Globus pallidus (tissue), 1 donor: ENCODE results near the gene PPARA.
"Not testable (repeated sequence)": the region's sequence is repeated elsewhere in the genome, so short reads cannot be mapped to it uniquely, and the experiment has no call there.

Experiments
- DNase-seq: peaks from one replicate; pipeline ENCODE4 v3.0.0-alpha.2; 2015; ENCODE audit warnings: low spot score

PPARA gene

DNA sequence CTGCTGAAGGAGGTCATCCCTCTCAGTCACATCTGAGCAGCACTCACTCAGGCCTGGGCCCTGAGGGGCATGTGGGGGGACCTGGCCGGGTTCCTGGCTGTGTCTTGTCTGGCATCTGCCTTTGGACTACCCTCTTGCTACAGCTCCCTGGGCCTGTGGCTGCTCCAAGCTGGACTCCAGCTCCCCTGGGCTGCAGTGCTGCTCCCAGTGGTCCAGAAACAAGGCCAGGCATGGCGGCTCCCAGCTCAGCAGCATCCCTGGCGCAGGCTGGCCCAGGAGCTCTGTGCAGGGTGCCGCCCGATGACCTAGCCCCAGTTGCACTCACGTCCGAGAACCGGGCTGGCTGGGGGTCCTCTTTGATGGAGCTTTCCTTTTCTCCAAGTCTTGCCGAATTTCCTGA, 94.4 kb downstream of the PPARA start:
- DNase-seq: no peak

DNA sequence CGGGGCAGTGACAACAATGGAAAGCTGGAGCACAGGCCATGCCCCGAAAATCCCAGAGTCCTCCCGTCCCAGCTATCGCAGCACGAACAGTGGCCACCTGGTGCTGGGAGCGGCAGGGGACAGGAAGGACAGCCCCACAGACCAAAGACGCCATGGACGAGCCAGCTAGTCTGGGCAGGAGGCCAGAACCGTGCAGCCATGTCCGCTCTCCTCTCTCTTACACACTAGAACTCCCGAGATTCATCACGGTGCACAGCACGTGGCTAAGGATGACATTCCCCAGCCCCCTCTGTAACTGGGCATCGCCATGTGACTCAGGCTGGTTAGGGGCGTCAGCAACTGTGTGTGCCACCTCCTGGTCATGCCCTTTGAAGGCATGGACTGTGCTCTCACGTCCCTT, 95.2 kb downstream of the PPARA start:
- peak; percentile 60 for DNase-seq

DNA sequence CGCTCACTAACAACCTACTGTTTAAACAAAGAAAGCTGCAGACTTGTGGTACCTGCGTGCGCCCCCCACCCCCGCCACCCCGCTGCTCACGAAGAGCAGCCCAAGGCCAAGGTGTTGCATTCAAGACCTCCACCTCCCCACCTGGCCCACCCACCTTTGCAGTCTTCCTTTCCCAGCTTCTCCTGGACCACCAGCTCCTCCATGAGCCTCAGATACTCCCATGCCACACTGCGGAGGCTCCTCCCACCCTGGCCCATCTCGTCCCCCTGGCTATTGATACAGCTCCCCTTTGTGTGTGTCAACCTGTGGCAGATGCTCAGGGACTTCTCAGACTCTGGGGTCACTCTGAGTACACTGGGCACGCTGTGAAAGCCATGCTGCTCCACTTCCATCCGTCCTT, 95.9 kb downstream of the PPARA start:
- DNase-seq: no peak

DNA sequence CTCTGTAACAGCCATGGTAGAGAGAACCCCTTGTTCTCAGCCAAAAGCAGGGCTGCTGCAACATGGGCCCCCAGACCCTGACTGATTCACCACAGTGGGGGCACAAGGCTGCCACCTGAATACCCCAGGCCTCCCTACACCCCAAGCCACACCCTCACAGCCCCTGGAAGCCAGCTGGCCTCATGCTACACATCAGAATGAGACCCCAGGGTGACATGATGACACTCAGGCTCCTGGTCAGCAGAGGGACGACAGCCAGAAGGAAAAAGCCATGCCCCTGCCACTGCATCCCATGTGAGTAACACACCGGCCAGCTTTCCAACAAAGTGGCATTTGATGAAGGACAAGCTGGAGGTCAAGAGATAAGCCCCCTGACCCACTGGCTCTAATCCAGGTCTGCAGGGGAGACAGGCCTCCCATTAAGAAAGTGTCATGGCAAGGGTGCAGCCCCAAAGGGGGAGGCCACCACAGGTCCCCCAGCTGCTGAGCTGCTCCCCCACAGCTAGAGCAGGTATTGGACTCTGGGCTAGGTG, 97.2 kb downstream of the PPARA start:
- DNase-seq: no peak

DNA sequence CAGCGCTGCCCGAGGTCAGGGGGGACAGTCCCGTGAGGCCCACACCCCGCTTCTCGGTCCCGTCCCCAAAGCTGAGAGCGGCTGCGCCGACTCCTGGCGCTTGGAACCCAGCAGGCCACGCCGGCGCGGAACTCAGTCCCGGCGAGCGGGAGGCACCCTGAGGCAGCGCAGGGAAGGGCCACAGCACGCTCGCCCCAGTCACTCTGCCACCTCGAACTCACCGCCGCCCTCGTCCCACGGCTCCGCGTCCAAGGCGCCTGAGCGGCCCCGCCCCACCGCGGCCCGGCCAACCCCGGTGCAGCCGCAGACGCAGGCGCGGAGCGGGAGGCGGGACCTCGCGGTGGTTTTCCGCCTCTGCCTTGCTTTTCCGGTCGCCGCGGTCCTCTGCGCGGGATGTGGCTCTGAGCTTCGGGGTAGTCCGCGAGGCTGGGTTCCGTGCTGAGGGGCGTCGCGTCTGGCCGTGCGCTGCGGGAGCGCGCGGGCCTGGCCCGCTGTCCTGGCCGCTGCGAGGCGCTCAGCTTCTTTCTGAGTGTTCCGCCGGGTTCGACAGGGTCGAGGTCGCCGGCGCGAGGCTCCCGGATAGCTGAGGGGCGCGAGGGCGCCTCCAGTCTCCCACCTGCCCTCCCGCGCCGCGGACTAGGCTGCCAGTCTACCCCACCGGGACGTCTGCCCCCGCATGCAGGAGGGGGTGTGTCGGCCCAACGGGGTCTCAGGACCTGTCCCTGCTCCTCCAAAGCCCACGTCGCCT, 99.9 kb downstream of the PPARA start, which contains the start of gene CDPF1:
Gene CDPF1, minus strand, starts transcription at position 259 of the 748 bp plus-strand sequence. CDS start 2,009 bp downstream, outside the sequence.
- DNase-seq: peak; percentile 85

DNA sequence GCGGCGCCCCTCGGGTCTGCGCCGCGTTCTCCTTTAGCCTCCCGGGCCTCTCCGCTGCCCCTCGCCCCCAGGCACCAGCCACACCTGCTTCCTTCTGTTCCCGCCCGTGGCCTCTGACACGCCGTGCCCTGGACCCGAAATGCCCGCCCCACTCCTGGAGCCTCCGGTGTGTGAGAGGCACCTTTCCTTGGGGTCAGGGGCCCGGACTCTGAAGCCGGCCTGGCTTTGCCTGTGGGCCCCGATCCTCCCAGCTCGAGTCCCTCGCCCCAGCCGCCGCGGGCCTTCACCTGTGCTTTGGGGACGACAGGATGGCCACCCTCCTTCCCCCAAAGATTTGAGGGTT, 100.4 kb downstream of the PPARA start:
- no peak for DNase-seq

DNA sequence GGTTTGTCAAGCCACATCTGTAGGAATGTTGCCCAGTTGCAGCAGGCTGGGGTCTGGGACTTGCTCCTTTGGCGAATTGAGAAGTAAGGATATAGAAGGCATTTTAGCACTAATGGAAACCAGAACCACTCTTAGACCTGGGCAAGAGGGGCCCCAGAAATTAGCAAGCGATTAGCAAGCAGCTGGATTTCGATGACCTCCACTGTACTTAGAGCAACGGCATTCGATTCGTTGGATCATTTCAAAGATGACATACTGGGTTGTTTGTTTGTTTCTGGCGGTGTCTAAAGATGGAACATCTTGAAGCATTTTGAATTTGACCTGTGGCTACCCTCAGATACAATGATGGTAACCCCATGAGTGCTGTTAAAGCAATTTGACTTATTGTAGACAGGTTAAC, 100.9 kb downstream of the PPARA start:
- no peak for DNase-seq

DNA sequence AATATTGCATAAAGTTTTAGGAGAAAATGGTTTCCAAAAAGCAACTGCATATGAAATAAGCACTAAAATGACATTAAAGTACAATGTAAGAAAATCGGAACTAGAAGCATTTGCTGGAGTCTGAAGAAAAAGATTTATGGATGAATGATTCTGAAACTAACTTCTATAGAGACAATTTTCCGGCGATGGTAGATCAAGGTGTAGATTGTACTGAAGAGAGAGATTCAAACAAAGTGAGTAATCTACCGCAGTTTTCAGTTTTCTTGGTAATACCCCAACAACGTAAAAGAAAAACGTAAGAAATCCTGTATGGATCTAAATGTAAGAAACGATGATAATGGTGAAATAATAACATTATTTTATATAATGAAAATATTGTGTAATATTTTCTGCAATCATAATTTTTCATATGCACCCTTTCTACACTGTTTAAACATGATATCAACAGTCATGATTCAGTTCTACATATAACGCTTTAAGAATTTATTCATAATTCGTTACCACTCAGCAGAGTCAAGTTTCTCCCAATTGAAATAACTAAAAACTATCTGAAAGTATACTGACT, 101.6 kb downstream of the PPARA start:
- DNase-seq: no peak

DNA sequence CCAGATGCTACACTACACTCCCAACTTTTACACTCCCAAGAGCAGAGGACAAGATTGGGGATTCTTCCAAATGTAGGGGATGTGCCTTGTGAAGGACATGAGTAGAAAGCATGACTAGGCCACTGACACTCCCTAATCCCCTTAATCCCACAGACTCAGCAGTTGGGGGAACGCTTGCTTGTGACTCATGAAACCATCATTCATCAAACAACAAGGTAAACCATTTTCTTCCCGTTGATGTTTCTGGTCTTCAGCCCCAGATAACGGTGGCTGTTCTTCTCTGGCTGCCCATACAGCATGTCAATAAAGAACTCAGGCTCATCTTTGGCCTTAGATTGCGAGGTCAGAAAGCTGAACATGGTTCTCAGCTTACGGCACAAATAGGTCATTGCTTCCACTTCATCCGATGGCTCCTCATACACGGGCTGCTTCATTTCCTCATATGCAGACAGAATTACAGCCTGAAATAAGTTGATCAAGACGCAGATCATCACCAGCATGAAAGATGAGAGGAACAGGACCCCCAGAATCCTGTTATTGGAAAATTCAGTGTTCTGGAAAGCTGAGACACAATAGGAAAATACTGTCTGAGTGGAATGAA, 106.1 kb downstream of the PPARA start:
- DNase-seq: no peak

DNA sequence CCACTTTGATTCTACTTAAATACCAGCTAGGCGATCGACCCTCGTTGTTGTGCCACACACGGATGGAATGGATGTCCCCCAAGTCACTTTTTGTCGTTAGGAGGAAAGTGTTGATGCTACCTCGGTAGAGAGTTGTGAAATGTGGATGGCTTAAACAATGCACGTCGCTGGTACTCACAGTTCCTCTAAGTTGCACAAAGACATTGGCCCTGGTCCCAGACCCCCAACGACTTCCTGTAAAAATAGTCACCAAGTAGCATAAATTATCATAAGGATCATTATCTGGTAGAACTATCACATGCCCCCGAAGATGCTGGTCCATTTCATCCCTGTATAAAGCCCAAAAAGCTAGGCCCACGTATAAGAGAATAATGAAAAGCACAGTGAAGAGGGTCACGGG, 109.0 kb downstream of the PPARA start:
- no peak for DNase-seq

DNA sequence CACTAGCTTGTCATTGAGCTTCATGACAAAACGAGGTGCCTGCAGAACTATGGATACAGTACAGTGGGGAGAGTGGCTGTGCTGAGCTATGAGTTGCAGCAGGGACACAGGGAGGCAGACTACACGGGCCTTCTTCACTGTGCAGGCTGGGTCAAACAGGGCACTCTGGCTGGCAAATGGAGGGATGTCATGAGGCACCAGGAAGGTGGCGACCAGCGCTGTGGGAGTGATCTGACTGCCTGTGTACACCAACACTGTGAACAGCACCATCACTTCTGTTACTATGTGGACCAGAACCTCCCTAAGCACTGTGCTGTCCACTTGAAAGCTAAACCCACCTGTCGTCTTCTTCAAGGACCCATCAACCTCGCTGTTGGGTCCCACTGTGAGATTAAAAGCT, 109.7 kb downstream of the PPARA start:
- no peak for DNase-seq

DNA sequence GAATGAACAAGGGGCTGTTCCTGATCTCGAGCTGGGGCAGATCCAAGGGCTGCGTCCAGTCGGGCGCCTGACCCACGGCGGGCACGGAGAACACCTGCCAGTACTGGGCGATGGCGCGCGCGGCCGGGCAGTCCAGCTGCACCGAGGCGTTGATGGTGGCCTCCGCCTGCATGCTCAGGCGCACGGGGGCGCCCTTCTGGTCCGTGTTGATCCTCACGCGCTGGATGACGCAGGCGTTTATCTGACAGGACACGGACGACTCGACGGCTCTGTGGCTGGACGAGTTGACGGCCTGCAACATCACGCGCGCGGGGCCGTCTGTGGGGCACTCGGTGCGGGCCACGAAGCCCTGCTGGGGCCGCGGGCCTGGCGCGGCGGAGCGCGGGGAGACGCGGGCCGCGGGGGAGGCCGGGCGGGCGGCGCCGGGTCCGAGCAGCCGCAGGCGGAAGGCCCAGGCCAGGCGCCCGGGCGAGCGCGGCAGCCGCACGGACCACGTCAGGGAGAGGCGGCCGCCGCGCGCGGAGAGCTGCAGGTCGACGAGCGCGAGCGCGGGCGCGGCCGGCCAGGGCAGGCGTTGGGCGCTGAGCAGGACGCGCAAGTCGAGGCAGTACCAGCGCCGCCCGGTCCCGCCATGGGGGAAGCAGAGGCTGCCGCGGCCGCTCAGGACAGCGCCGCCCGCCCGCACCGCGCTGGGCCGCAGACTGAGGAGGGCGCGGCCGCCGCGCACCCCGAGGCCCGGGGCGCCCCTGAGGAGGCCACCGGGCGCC, 112.3 kb downstream of the PPARA start:
- DNase-seq: no peak

DNA sequence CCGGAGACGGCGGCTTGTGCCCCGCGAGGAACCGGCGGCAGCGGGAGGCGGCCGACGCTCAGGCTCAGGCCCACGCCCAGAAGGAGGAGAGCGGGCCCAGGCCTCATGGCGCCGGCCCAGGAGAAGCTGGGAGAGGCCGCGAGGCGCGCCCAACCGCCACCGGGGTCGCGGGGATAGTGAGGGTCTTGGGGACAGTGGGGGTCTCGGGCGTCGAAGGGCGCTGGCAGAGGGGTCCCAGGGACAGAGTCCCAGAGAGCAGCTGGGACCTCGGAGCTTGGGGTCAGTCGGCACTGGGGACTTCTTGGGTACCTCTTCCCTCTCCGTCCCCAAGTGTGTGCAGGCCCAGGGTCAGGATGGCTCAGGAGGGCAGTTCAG, 112.9 kb downstream of the PPARA start, which contains the start of gene PKDREJ:
Gene PKDREJ, minus strand, starts transcription at position 128 of the 375 bp plus-strand sequence. Its CDS starts 21 bp downstream, at position 107.
- DNase-seq: no peak

DNA sequence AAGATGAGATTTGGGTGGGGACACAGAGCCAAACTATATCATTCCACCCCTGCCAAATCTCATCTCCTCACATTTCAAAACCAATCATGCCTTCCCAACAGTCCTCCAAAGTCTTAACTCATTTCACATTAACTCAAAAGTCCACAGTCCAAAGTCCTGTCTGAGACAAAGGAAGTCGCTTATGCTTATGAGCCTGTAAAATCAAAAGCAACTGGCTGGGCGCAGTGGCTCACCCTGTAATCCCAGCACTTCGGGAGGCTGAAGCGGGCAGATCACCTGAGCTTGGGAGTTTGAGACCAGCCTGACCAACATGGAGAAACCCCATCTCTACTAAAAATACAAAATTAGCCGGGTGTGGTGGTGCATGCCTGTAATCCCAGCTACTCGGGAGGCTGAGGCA, 114.2 kb downstream of the PPARA start:
- not testable (repeated sequence) for DNase-seq

DNA sequence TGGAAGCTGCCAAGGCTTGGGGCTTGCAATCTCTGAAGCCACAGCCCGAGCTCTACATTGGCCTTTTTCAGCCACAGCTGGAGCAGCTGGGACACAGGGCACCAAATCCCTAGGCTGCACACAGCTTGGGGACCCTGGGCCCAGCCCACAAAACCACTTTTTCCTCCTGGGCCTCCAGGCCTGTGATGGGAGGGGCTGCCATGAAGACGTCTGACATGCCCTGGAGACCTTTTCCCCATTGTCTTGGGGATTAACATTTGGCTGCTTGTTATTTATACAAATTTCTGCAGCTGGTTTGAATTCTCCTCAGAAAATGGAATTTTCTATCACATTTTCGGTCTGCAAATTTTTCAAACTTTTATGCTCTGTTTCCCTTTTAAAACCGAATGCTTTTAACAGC, 115.3 kb downstream of the PPARA start:
- DNase-seq: not testable (repeated sequence)

DNA sequence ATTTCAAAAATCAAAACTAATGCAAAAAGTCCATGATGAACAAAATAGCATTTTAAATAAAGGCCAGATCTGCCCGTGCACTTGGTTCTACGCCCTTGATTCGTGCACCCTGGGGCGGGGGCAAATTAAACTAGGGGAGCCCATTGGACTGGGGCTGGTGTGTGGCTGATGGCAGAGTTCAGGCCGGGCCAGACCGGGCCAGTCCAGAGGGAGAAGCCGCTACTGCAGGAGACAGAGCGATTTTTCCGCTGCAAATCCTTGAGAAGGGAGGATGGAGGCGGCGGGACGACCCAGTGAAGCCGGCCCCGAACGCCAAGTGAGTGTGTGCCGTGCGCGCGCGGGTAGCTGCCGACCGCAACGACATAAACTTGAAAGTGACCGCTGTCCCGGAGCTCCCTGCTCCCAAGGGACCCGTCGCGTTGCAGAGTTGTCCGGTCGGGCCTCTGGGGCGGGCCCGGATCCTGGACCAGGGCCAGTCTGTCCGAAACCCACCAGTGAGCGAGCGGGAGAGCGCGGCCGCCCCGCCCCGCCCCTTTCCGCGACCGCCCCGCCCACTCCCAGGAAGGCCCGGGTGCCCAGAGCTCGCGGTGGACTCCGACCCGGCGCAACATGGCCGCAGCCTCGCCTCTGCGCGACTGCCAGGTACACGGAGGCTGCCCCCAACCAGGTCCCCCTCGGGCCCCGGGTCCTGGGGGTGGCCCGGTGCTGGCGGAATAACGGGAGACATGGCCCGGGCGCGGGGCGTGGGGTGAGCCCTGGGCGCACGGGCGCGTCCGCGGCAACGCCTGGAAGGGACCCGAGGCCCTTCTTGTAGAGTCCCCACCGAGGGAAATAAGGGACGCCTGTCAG, 117.3 kb downstream of the PPARA start, which contains the start of gene TTC38:
Gene TTC38, plus strand, starts transcription at position 578 of the 849 bp plus-strand sequence. Its CDS starts 32 bp downstream, at position 610.
- DNase-seq: peak; percentile 84

DNA sequence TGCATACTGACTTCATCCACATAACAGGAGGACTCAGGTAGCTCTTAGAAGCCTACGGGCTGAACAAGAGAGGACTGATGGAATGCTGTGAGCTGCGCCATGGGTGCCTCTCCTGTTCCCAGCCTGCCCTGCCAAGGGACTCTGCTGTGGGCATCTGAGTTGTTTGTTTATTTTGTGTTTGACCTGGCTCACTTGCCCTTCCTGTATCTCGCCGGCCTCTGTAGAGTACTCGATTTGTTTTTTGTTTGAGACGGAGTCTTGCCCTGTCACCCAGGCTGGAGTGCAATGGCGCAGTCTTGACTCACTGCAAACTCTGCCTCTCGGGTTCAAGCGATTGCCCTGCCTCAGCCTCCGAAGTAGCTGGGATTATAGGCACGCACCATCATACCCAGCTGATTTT, 119.2 kb downstream of the PPARA start:
- DNase-seq: no peak

DNA sequence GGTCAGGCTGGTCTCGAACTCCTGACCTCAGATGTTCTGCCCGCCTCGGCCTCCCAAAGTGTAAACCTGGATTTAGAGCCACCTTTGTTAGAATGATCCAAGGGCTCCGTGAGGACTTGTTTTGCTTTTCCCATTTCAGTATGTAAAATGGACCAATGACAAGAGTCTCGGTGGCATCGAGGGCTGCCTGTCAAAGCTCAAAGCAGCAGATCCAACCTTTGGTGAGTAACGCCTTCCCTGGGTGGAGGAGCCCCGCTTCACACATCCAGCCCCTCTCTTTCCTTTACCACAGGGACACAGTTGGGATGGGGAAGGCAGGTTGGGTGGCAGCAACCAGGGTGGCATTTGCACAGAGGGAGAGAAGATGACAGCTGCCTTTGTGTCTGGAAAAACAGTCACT, 121.9 kb downstream of the PPARA start:
- no peak for DNase-seq

DNA sequence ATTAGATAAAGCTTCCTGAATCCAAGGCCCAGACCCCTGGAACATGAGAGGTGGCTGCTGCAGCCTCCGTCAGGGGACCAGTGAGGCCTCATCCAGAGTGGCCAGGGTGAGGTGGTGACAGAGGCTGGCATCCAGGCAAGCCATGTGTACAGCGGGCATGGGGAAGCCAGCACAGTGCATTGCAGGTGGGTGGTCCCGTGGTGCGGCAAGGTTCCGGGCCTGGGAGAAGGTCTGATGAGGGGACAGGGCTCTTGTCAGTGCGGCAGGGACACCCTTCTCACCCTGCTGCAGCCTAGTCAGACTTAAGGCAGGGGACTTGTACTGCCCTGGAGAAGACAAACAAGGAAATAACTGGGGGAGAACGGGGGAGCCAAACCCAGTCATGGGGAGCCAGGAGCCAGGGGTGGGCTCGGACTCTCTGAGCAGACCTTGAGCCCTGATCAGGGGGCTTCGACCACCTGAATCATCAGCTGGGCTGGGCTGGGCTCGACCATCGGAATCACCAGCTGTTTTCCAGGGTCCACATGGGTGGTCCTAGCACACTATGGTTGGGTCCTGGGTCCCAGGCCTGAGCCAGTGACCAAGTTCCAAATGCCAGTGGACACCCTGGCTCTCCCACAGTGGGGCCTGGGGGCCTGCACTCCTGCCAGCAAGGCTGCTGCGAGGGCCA, 122.6 kb downstream of the PPARA start:
- no peak for DNase-seq

DNA sequence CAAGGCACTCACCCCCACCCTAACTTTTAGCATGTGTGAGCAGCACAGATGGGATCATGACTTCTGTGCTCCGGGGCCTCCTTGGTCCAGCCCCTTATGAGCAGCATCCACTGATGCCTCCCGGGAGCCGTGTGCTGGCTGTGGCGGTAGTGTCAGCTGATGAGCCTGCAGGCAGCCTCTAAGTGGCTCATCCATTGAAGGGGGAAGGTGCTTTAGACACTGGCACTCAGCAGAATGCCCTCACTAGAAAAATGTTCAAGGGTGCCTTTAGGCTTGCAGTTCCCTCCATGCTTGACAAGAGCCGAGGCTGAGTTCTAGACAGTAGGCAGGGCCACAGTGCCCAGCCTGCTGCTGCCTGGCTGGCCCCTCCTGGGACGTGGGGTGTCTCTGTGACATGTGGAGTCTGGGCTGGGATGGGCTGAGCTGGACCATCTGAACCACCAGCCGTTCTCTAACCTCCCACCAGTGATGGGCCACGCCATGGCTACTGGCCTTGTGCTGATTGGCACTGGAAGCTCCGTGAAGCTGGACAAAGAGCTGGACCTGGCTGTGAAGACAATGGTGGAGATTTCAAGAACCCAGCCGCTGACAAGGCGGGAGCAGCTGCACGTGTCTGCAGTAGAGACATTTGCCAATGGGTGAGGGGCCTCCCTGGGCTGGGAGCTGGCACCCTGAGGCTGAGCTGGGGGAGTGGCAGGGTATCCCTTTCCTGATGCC, 123.3 kb downstream of the PPARA start:
- no peak for DNase-seq
